KOPT-K1 (cell line): Measurements from ENCODE around the gene RPL19.

ENCODE experiments used
- H3K27ac ChIP-seq: fragments of 200-600 bp; sonication (generic); 2 replicates; pipeline ENCODE4 v1.5.1; 2016; ENCODE audit warnings: antibody characterized with exemption, mild to moderate bottlenecking, low read depth, low read length; ENCODE audit not compliant: poor library complexity, severe bottlenecking
- H3K36me3 ChIP-seq: fragments of 200-600 bp; sonication (generic); 2 replicates; pipeline ENCODE4 v1.5.1; 2017; ENCODE audit warnings: antibody characterized with exemption, mild to moderate bottlenecking, low read length, moderate library complexity; ENCODE audit not compliant: insufficient read depth
- H3K9me3 ChIP-seq: fragments of 200-600 bp; sonication (generic); 2 replicates; pipeline ENCODE4 v1.5.1; 2017; ENCODE audit warnings: antibody characterized with exemption, low read length, mild to moderate bottlenecking; ENCODE audit not compliant: insufficient read depth, poor library complexity, severe bottlenecking

The RPL19 gene

GRCh38 chr17:39200070-39200879 lies at the start of gene RPL19:
Gene RPL19 (plus strand): TSS chr17:39200283. CDS start chr17:39200345, 62 bp downstream.
- no peaks in the 10 kb centered on the region for H3K9me3 ChIP-seq
- H3K27ac ChIP-seq = peak within 1 kb of the TSS; percentile 99
- peaks cover 47% of the 10 kb centered on the region for H3K36me3 ChIP-seq

- Histone ChIP-seq H3K36me3 (no peaks in the 10 kb centered on the region), H3K9me3 (no peaks in the 10 kb centered on the region), H3K27ac (no peak overlapping the region)
Measured at GRCh38 chr17:39150795-39151149, 49.3 kb upstream of the RPL19 start.

GRCh38 chr17:39151150-39151942 lies 48.7 kb upstream of the RPL19 start, which contains the start of gene PLXDC1:
Gene PLXDC1 (minus strand): TSS chr17:39151637. CDS start chr17:39151437, 200 bp downstream.
- peak within 1 kb of the TSS; percentile 79 for H3K27ac ChIP-seq
- no peaks in the 10 kb centered on the region for H3K36me3 ChIP-seq
- H3K9me3 ChIP-seq = no peaks in the 10 kb centered on the region

GRCh38 chr17:39151943-39152818 lies 47.9 kb upstream of the RPL19 start:
- Histone ChIP-seq H3K9me3 (no peaks in the 10 kb centered on the region), H3K27ac (peak overlapping the region; percentile 79)

GRCh38 chr17:39153599-39154051 lies 46.5 kb upstream of the RPL19 start:
- H3K27ac ChIP-seq = peak overlapping the region; percentile 79
- no peaks in the 10 kb centered on the region for H3K36me3 ChIP-seq
- H3K9me3 ChIP-seq = no peaks in the 10 kb centered on the region

More at GRCh38 chr17:39151943-39152818, 47.9 kb upstream of the RPL19 start:
- no peaks in the 10 kb centered on the region for H3K36me3 ChIP-seq

GRCh38 chr17:39155654-39156053 lies 44.4 kb upstream of the RPL19 start:
- Histone ChIP-seq H3K36me3 (no peaks in the 10 kb centered on the region), H3K9me3 (no peaks in the 10 kb centered on the region), H3K27ac (no peak overlapping the region)

- Histone ChIP-seq H3K27ac (no peak overlapping the region), H3K36me3 (no peaks in the 10 kb centered on the region), H3K9me3 (no peaks in the 10 kb centered on the region)
Measured at GRCh38 chr17:39156491-39156890, 43.6 kb upstream of the RPL19 start.

GRCh38 chr17:39158623-39159022 lies 41.5 kb upstream of the RPL19 start:
- H3K36me3 ChIP-seq = no peaks in the 10 kb centered on the region
- H3K27ac ChIP-seq = no peak overlapping the region
- no peaks in the 10 kb centered on the region for H3K9me3 ChIP-seq

- no peaks in the 10 kb centered on the region for H3K9me3 ChIP-seq
- no peaks in the 10 kb centered on the region for H3K36me3 ChIP-seq
- peak overlapping the region; percentile 57 for H3K27ac ChIP-seq
Measured at GRCh38 chr17:39161962-39162361, 38.1 kb upstream of the RPL19 start.

GRCh38 chr17:39164675-39165143 lies 35.4 kb upstream of the RPL19 start:
- no peaks in the 10 kb centered on the region for H3K36me3 ChIP-seq
- H3K9me3 ChIP-seq = no peaks in the 10 kb centered on the region
- H3K27ac ChIP-seq = peak overlapping the region; percentile 71

- Histone ChIP-seq H3K9me3 (no peaks in the 10 kb centered on the region), H3K27ac (peak overlapping the region; percentile 71), H3K36me3 (no peaks in the 10 kb centered on the region)
Measured at GRCh38 chr17:39165178-39165840, 34.8 kb upstream of the RPL19 start.

- H3K36me3 ChIP-seq = no peaks in the 10 kb centered on the region
- peak within 1 kb of the TSS; percentile 71 for H3K27ac ChIP-seq
- no peaks in the 10 kb centered on the region for H3K9me3 ChIP-seq
Measured at GRCh38 chr17:39165841-39166349, 34.2 kb upstream of the RPL19 start, which contains the start of gene ARL5C. Gene ARL5C (minus strand): TSS chr17:39166161. CDS start chr17:39165760, 401 bp downstream.

- no peaks in the 10 kb centered on the region for H3K36me3 ChIP-seq
- peak overlapping the region; percentile 71 for H3K27ac ChIP-seq
- H3K9me3 ChIP-seq = no peaks in the 10 kb centered on the region
Measured at GRCh38 chr17:39166437-39167335, 33.4 kb upstream of the RPL19 start.
